GM10266 (cell line): Measurements from ENCODE around the gene DCANP1.

Experiments
- DNase-seq: peaks from one replicate; pipeline ENCODE4 v3.0.0; 2012; ENCODE audit errors: extremely low spot score
- TF ChIP-seq, protein P1 (sequence below): IDR thresholded peaks from 2 replicates; pipeline ENCODE4 v1.5.1; 2012; ENCODE audit warnings: mild to moderate bottlenecking, low read depth; ENCODE audit not compliant: control insufficient read depth, insufficient read depth; ENCODE audit errors: missing control alignments

The DCANP1 gene

DNA sequence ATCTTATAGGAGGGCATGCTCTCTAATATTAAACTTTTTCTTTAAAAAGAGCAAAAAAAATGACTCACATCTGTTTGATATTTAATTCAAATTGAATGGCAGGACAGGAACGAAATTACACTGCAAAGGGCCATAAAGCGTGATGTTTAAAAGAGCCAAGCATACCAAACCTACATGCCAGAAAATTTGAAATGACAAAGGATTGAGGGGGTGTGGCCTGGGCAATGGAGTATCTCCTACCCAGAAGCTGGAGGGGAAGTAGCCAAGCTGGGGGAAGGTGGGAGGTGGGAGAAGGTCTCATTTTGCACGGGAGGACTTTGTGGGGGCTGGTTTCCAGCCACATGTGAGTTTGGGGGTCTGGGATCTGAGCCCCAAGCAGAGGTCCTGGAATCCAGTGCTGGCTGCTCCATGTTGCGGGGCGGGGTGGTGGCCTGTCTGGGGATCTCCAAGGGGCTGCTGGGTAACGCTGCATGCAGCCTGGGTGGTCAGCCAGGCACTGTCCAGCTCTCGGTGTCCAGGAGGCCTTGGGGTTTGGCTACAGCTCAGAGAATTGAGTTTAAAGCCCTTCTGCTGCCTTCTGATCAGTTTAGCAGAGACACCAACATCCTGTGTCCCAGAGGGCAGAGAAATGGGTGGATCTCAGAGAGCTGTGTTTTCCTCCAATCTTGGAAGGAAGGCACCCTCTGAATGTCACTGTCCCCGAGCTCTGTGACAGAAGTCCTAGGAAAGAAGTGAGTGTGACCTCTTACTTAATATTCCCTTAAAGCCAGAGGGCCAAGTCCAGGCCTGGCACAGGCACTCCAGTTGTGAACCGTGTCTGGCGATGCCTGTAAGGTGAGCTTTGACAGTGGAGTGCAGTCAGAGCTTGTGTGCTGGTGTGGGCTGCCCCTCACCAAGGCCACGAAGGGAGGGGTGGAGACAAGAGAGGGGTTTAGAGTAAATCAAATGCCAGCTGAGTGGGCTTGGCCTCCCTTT is 7.6 kb downstream of the DCANP1 start:
- TF ChIP-seq, protein P1, sequence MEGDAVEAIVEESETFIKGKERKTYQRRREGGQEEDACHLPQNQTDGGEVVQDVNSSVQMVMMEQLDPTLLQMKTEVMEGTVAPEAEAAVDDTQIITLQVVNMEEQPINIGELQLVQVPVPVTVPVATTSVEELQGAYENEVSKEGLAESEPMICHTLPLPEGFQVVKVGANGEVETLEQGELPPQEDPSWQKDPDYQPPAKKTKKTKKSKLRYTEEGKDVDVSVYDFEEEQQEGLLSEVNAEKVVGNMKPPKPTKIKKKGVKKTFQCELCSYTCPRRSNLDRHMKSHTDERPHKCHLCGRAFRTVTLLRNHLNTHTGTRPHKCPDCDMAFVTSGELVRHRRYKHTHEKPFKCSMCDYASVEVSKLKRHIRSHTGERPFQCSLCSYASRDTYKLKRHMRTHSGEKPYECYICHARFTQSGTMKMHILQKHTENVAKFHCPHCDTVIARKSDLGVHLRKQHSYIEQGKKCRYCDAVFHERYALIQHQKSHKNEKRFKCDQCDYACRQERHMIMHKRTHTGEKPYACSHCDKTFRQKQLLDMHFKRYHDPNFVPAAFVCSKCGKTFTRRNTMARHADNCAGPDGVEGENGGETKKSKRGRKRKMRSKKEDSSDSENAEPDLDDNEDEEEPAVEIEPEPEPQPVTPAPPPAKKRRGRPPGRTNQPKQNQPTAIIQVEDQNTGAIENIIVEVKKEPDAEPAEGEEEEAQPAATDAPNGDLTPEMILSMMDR: no peak
- DNase-seq: no peak

DNA sequence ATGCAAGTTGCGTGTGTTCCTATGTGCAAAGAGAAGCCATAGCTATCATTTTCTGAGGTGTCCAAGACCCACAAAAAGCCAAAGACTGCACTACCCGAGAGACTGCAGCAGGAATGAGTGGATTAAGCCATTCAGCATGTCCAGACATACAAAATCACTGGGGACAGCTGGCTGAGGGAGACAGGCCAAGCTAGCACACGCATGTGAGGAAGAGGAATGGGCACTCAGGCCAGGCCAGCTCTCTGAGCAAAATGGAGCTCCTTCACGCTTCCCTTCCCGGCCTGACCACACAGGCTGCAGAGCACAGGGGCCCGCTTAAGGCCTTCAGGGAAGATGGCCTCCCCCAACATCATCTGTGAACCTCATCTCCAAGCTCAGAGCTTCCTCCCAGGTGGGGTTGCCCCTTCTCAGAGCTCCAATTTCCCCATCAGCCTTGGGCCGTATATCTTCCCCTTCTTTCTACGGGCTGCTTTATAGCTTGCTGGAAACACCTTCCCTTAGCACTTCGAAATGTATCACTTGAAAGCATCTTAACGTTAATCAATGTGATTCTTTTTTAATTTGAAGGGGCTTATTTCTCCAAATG is 8.4 kb downstream of the DCANP1 start:
- DNase-seq: no peak
- TF ChIP-seq, protein P1: no peak

DNA sequence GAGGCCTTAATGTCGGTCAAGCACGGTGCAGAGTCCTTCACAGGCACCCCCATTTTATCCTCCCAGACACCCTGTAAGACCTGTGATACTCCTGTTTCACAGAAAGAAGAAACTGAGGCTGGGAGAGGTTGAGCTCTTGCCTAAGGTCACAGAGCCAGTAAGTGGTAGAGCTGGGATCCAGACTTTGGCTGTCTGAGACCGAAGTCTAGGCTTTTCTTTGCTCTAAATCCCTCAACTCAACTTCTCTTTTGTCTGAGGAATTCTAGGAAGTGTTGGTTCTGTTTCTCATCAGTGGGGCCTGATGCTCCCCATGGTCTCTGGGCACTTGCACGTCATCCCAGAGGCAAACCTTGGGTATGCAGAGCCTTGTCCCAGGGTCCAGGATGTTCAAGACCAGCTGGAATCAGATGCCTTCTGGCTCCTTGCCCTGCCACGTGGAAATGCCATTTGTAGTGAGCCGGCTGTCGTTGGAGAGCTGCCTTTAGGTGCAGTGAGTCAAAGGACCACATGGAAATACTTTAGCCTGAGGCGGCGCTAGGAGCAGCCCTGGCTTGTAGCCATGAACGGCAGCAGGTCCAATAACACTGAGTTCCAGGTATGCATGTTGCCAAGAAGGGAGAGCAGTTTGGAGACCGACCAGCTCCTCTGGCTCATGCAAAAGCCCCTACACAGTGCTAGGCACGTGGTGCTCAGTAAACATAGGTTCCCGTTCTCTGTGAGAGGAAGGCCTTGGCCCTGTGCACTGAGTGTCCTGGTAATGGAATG is 9.2 kb downstream of the DCANP1 start:
- DNase-seq: no peak
- TF ChIP-seq, protein P1: no peak

DNA sequence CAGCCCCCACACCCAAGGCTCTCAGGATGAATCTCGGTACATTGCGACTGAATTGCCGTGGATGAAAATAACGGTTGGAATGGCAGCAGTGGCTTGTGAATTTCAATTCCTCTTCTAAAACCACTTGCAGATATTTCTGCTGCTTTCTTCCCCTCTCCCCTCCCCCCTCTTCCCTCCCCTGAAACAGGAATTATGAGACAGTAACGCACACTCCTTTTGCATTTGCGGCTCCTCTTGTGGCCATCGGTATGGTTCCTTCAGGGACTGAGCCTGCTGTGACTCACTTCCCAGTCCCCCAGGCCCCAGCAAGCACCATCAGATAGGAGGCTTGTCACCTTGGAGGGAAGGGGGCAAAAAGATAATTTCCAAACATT is 9.7 kb downstream of the DCANP1 start:
- no peak for DNase-seq
- TF ChIP-seq, protein P1: no peak

DNA sequence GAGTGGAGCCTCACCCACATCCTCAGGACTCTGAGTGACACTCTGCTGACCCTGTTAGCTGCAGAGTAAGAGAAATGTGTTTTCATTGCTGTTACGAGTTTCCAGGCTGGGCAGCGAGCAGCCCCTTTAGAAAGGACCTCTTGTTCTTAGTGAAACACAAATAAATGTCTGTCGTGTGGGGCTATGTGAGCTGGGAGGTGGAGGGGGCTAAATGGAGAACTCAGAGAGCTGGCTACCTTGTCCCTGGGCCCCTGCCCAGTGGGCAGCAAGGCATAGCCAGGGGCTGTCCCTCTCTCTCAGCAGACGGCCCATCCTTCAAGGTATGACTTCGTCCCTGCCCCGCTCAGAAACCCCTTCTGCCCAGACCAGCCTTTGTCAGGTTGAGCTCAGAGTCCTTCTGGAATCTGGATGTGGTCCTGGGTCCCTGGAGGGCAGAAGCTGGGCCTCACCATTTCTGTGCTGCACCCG is 10.2 kb downstream of the DCANP1 start:
- no peak for DNase-seq

DNA sequence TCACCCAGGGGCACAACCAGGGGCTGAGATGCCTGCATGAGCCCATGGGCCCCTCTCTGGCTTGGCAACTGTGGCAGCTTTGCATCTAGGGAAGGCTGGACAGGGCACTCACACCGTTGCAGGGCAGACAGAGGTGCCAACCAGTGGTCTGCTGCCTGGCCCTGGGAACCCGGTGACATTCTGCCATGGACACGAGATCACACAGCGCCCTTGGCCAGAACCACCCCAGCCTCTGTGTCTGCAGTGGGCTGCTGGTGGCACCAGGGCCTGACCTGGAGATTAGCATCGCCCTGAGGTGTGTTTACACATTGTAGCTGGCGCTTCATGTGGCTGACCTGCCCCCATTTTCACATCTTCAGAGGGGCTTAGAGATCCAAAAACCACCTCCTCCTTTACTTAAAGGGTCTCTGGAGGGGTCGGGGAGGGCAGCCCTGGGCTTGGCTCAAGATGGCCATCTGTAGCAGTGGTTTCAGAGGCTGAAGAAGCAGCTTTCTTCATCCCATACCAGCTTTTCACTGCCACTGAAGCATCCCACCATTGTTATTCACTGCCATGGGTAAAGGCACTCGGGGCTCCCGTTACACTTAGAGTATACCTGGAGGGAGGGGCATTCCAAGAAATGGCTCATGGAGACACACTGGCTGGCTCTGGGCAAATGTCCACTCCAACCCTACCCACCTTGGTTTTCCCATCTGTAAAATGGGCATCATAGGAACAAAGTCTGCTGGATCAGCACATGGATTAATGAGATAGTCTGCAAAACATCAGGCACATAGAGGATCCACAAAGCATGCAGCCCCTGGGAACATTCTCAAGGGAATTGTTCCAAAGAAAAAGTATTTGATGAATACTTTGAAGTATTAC is 11.4 kb downstream of the DCANP1 start:
- TF ChIP-seq, protein P1: no peak
- DNase-seq: no peak

More for the DNA sequence above, 10.2 kb downstream of the DCANP1 start:
- TF ChIP-seq, protein P1: no peak
